ENCODE data around the gene PDE6G.
"Not testable (repeated sequence)": the region's sequence is repeated elsewhere in the genome, so short reads cannot be mapped to it uniquely, and the experiment has no call there.

PDE6G gene

DNA sequence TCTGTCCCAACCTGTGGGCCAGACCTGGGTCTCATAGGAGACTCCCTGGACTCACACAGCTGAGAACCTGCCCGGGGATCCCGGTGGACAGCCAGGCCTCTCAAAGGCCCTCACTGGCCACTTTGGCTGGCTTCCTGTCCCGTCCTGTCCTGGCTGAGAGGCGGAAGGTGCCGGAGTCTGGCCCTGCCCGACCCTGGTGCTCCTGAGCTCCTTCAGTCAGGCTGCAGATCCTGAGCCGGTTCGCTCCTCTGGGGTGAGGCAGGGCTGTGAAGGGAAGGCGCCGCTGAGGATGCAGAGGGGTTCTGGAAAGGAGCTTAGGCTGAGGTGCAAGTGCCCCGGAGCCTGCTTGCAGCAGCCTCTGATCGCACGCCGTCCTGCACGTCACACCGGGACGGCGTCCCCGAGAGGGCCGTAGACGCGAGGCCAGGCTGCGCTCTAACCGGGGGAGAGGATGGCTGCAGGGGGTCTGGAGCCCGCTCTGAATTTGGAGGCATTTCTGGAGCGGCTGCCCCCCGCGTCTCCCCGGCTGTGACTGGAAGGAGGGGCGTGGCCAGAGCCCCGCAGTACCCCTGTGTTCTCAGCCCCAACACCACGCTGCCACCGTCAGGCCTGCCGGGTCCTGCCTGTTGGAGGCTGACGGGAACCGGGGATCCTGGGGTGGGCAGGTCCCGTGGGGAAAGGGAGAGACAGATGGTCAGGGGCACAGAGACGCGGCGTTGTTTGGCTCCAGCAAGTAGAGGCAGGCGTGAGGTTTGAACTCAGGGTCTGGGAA lies 31.6 kb upstream of the PDE6G start:
- DNase-seq (ENCODE audit: low read depth in 2 of 2), result no peak

DNA sequence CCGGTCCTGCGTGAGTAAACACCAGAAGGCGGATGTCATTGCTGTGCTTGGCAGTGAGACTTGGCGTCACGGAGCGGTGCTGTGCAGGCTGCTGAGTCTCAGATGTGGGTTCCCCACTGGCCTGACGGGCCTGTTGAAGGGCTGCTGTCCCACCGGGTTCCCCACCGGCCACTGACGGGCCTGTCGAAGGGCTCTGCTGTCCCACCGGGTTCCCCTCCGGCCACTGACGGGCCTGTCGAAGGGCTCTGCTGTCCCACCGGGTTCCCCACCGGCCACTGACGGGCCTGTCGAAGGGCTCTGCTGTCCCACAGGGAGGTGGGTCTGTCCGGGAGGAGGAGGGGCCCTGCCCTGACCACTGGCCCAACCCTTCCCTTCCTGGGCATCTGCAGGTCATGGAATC lies 30.3 kb upstream of the PDE6G start:
- no peak for DNase-seq (ENCODE audit: low read depth in 2 of 2)

DNA sequence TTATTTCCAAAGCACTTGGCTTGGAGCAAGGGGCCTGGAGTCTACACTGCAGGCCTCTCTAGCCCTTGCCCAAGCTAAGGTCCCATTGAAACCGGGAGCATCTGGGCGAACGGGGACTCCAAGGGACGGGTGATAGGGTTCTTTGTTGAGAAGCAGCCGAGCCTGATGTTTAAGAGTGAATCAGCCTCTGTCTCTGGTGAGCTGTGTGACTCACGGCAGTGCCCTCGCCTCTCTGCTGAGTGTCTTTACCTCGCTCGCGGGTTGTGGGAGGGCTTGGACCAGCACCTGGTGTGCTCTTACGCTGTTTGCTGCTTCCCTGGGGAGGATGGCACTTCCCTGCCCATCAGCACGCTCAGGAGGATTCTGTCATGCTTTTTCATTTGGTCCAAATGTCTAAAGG lies 28.8 kb upstream of the PDE6G start:
- DNase-seq (ENCODE audit: low read depth in 2 of 2), result peak; percentile 40 to 45

DNA sequence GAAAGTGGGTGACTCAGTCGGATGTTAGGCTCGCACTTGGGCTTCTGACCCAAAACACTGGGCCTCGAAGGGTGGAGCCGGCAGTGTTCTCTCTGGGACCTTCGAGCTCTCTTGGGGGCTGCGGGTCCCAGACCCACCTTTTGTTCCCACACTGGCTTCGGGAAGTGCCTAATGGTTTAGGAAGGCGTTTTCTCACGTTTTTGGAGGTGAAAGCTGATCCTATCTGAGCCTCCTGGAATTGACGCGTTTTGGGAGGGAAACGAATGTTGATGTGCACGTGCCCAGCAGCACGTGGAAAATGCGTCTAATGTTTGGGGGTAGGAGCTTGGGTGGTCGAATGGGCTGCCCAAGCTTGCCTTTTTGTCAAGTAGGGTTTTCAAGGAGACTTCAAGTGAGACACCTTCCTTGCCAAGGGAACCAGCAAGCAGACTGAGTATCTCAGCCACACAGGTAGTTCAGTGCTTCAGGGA lies 28.1 kb upstream of the PDE6G start:
- DNase-seq (ENCODE audit: low read depth in 2 of 2), result no peak

DNA sequence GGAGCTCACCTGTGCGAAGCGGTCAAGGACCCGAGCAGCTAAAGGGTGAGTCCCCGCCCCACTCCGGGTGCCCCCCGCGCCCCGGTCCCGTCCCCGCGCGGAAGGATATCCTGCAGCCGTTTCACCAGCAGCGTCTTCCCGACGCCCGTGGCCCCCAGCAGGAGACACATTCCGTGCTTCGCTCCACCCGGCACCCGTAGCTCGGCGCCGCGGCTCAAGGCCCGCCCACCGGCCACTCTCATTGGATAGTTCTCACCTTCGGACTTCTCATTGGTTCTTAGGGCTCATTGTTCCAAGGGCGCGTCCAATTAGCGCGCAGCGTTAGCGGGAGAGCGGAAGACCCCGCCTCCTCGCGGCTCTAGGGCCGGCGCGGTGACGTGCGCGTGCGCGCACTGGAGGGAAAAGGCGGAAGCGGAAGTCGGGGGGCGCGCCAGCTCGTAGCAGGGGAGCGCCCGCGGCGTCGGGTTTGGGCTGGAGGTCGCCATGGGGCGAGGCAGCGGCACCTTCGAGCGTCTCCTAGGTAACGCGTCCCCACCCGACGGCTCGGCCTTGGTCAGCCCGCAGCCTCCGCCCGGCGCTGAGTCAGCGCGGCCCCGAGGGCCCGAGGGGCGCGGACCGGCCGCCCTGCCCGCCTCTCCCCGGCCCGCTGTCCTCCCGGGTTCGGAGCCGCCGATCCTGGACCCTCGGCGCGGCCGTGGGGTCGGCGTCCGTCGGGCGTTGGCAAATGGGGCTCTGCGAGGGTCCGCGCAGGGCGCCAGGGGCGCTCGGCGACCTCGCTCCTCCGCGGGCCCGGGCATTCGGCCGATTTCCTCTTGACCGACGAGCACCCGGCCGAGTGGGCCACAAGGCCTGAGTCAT lies 27.5 kb upstream of the PDE6G start, which contains the start of the genes ARL16 and HGS:
Gene ARL16, minus strand, starts transcription at position 214 of the 858 bp plus-strand sequence. Its CDS starts 44 bp downstream, at position 170.
Gene HGS, plus strand, starts transcription at position 428 of the 858 bp plus-strand sequence. Its CDS starts 56 bp downstream, at position 484.
- peak; percentile 95 for DNase-seq (ENCODE audit: low read depth in 2 of 2)

DNA sequence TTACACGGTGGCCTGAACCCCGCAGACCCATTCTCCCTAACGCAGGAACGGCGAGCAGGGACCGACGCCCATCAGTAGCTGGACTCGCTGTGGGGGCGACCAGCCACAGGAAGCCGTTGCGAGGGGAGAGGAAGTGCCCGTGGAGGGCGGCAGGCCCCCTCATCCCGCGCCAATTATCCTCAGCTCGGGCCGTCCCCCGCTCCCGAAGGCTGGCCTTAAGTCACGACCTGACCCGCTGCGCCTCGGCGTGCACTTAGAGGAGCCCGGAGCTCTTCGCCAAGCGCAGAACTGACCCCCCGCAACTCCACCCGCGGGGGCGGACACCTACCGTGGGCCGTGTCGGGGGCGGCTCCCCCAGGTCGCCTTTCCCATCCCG lies 26.9 kb upstream of the PDE6G start:
- no peak for DNase-seq (ENCODE audit: low read depth in 2 of 2)

DNA sequence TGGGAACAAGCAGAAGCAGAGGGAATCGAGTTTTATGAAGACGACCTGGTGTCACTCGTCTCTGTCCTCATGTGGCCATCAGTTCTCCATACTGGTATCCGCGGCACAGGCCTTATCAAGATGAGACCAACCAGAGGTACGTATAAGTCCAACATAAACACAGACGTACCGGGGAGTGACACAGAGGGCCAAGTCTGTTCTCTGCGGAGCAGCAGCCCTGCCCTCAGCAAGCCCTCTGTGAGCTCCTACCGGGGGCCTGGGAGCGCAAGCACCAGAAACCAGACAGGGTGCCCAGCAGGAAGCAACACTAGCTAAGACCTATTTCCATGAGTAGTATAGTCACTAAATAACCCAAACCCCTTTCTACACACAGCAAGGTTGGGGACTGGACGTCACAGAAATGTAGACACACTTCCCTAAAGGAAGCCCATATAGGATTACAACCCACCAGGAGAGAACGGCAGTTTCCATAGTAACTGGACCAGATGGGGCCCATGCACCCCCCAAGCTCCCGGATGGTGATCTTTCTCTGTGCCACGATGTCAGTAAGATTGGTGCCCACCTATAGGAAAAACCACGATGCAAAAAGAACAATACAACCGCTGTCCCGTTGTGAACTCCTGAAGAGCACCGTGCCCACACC lies 26.3 kb upstream of the PDE6G start:
- DNase-seq (ENCODE audit: low read depth in 2 of 2), result no peak

DNA sequence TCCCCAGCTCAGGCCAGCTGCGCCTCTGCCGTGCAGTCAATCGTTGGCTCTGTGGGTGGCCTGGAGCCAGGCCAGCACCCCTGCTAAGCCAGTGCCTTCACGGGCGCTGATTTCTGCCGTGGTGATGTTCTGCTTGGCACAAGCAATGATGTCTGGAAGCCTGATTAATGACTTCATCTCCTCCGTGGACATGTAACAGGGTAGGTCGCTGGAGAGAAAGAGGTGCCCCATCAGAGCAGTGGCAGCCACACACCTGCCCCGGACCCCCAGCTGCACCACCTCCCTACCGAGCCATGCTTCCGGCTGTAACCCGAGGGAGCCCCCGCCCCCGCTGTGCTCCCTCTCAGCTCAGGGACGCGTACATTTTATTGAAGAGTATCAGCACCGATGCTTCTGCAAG lies 25.3 kb upstream of the PDE6G start:
- DNase-seq (ENCODE audit: low read depth in 2 of 2), result no peak

DNA sequence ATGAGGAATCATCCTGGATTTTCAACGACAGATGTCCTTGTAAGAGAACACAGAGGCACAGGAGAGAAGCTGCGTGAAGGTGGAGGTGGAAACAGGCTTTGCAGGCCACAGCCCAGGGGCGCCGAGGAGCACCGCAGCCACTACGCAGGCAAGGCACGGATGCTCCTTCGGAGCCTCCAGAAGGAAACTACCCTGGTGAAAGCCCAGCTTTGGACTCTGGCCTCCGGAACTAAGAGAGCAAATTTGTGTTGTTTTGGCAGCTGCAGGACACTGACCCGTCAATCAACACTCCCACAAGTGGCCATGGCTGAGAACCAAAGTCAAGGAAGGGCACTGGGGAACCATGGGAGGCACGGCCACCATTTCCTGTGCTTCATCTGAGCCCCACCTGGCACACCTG lies 23.8 kb upstream of the PDE6G start:
- no peak for DNase-seq (ENCODE audit: low read depth in 2 of 2)

DNA sequence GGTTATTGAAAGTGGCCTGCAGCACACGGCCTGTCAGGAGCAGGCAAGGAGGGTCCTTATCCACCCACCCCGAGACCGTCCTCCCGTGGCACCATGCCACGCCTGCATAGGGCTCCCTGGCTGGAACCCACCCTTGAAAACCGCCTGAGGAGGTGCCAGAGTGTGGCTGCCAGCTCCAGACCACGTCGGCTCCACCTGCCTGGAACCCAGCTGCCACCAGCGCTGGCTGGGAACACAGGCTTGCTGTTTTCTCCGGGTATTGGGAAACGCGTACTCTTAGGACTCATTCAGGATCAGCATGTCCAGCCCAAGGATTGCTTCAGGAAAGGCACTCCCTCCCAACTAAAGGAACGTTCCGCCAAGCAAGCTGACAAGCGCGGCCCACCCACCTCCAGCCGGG lies 20.6 kb upstream of the PDE6G start:
- DNase-seq (ENCODE audit: low read depth in 2 of 2), result no peak

DNA sequence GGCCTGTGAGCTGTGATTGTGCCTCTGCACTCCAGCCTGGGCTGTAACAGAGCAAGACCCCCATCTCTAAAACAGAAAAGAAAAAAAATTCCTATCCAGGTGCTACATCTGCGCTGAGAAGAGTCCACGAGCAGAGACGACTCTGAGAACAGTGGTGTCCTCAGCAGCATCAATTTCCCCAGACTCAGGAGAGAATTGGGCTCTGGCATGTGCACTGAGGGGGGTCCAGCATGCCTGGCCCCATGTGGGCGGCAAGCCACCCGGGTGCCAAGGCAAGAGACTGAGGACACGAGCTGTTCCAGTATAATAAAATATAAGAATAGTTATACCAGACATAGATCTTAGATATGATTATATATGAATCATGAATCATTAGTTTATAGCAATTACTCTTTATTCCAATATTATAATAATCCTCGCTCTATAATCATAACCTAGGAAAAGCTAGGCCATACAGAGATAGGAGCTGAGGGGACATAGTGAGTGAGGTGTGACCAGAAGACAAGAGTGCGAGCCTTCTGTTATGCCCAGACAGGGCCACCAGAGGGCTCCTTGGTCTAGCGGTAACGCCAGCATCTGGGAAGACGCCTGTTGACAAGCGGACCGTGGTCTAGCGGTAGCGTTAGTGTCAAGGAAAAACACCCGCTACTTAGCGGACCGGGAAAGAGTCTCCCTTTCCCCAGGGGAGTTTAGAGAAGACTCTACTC lies 19.3 kb upstream of the PDE6G start:
- DNase-seq (ENCODE audit: low read depth in 2 of 2), result not testable (repeated sequence)

DNA sequence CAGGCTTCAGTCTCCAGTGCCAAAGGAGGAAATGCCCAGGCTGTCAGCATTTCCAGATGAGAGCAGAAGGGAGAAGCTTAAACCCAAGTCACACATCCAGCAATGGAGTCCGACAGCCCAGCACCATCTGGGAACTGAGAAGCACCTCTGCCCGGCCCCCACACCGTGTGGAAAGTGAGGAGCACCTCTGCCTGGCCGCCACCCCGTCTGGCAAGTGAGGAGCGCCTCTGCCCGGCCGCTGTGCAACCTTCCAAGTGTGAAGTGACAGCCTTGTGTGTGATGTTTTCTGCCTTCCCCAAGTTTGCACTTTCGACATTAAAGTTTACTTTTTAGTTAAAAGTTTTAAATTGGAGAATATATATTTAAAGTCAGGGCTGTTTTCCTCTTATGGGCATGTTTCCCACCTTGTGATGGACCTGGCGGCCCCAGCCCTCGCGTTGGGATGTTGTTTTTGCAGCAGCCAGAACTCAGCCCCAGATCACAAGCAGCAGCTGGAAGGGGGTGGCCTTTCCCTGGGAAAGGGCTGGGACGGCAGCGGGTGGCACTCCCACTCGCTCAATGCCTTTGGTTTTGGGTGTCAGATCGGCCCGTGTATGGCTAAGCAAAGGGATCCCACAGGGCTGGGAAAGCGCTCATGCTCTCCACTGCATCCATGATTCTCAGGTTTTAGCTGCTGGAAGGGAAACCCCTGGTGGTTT lies 17.4 kb upstream of the PDE6G start:
- no peak for DNase-seq (ENCODE audit: low read depth in 2 of 2)

DNA sequence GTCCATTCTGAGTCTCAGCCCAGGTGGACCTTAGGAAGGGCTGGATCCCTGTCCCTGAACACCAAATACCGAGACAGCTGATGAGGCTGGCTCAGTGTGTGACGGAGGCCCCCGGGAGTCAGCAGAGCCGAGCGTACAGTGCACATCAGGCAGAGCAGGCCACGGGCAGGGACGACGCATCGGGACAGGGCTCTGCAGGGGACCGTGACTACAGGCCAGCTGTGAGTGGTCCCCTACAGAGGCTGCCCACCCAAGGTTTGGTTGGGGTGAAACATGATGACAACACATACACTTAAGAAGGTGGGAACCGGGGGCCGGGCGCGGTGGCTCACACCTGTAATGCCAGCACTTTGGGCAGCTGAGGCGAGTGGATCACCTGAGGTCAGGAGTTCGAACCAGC lies 16.6 kb upstream of the PDE6G start:
- no peak for DNase-seq (ENCODE audit: low read depth in 2 of 2)

DNA sequence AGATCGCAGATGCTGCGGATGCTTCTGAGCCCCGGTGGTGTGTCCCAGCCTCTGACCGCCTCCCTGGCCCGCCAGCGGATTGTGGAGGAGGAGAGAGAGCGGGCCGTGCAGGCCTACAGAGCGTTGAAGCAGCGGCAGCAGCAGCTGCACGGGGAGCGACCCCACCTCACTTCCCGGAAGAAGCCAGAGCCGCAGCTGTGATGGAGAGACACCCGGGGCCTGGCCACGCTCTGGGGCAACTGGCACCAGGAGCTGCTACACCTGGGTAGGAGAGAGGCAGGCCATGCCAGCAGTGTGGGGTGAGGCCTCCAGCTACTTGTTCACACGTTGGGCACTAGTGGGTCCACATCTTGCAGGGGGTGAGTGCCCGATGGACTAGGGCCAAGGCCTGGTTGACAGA lies 16.2 kb upstream of the PDE6G start:
- DNase-seq (ENCODE audit: low read depth in 2 of 2), result no peak

DNA sequence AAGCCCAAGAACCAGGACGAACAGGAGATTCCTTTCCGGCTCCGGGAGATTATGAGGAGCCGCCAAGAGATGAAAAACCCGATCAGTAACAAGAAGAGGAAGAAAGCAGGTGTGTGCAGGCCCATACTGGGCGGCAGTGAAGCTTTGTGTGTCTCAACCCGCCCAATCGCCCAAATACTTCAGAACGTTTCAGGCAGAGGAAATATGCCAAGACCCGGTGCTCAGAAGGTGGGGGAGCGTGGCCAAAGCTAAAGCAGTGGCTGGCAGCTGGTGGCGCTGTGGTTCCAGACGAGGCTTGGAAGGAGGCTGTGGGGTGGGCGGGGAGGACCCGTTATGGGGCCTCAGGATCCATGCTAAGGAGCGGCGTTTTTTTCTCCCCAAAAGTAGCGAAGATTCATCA lies 11.4 kb upstream of the PDE6G start:
- DNase-seq (ENCODE audit: low read depth in 2 of 2), result no peak

DNA sequence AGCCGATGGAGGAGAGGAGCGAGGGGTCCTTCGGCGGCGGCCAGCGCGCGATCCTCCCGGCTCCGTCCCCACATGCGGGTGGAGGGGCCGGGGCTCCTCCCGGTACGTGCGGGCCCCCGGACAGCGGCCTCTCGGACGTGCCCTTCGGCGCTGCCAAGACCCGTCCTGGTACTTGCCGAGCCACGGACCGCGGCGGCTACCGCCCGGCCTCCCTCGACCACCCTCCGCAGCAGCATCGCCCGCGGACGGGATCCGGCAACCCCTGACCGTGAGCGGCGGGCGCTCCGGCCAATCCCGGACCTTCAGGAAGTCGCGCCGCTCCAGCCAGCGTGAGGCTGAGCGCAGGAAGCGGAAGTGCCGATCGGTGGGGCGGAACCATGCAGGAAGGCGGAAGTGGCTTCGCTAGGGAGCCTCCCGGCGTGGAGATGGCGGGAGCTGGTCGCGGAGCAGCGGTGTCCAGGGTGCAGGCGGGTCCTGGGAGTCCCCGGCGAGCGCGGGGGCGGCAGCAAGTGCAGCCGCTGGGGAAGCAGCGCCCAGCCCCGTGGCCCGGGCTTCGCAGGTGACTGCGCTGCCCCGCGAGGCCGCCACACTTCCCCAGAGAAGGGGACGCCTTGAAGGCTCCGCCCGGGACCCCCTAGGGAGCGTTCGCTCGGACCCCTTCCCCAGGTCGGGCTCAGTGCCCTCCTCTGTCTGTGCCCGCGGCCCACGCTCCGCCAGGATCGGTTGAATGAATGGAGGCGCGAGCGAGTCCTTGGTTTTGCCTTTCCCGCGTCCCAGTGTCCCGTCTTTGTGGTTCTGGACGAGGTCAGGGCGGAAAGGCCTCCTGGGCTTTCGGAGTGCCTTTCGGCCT lies 10.2 kb upstream of the PDE6G start, which contains the start of the genes CCDC137 and OXLD1:
Gene CCDC137, plus strand, starts transcription at position 396 of the 850 bp plus-strand sequence. Its CDS starts 30 bp downstream, at position 426.
Gene OXLD1, minus strand, starts transcription at position 264 of the 850 bp plus-strand sequence. Its CDS starts 28 bp downstream, at position 236.
- DNase-seq (ENCODE audit: low read depth in 2 of 2), result peak; percentile 85 to 92

DNA sequence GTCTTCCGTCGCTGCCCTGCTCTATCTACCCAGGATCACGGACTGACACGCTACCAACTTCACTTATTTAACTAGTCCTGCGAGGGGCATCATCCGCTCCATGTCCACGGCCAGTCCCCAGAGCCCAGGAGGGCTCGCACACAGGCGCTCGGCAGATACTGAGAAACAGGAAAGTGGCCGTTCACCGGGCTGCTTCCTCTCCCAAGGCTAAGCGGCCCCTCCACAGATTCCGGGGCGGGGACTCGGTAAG lies 9.7 kb upstream of the PDE6G start:
- DNase-seq (ENCODE audit: low read depth in 2 of 2), result no peak

DNA sequence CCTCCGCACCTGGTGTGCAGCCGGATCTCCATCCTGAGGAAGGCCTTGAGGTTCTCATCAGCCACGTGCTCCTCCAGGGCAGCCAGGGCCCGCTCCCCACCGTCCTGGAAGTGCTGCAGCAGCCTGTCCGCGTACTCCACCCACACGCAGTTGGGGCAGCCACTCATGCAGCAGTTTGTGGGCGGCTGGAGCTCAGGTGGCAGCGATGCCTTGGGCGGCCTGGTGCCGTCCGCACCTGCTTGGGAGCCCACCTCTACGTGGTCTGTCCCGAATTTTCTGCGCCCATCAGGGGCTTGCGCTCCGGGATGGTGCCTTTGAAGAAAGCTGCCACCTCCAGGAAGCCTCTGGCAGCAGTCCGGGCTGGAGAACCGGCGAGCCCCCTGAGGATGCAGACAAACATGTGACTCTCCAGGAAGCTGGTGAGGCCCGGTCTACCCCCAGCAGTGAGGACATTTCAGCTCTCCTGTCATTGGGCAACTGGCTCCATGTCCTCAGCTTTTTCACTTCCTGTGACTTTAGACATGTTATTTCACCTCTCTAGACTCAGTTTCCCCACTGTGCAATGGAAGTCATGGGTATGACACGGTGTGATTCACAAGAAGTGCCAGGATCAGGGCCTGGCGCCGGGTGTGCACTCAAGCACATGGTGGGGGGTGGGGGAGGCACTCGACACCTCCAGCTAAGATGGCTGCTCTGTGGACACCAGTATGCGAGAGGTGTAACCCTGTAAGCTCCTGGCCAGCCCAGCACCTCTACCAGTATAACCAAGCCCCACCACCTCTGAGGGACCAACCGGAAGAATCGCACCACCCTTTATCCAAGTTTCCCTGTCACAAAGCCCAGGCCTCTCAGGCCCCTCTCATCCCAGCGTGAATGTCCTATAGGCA lies 9.1 kb upstream of the PDE6G start:
- peak; percentile 37 to 51 for DNase-seq (ENCODE audit: low read depth in 2 of 2)

DNA sequence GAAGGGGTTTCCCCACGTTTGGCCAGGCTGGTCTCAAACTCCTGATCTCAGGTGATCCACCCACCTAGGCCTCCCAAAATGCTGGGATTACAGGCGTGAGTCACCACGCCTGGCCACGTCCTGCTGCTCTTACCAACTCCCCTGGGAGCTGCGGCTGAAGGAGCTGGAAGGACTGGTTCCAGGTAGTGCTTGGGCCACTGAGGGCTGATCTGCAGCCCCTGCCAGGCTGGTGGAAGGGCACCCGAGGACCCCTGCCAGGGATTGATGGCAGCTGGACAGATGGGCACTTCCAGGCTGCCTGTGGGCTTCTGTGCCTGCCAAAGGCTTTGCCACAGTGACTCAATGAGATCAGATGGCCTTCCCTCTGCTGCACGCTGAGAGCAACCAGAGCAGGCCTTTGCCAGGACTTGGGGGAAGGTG lies 7.7 kb upstream of the PDE6G start:
- no peak for DNase-seq (ENCODE audit: low read depth in 2 of 2)

Data from stimulated activated CD8-positive, alpha-beta memory T cell treated with anti-CD3 and anti-CD28 coated beads, Interleukin-7, amount 100 ng/mL, for 4 hours (primary cell).